Measurements from ENCODE around the gene ASCC3.
"Not testable (repeated sequence)": the region's sequence is repeated elsewhere in the genome, so short reads cannot be mapped to it uniquely, and the experiment has no call there.

The ASCC3 gene

DNA sequence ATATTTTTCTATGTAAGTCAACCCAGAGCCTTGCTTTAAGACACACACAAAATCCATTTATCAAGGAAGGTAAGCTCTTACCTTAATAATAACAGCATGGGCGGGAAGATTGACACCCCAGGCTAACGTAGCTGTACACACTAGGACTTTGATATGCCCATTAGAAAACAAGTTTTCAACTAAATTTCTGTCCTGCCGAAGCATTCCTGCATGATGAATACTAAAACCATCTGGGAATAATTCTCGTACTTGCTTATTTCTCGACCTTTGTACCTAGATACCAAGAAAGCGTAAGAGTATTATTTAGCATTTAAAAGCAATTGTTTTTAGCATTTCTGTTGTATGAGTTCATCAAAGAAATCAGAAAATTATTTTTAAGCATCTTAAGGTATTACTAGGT, 218.9 kb downstream of the ASCC3 start:
- DNase-seq (ENCODE audit: low spot score) = no peak

DNA sequence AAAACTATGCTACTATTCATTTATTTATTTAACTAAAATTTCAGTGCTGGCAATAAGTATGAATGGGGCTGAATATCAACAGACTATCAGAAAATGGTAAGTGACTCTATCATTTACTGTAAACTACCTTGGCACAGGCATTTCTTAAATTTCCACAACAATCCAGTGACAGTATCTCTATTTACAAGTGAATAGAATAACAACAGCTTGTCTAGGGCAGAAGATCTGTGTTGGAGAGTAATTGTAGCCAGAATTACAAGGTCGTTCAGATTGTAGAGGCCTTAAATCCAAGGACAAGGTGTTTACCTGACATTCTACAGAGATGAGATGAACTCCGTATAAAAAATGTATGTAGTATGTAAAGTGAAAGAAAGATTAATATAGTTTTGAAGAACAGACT, 222.6 kb downstream of the ASCC3 start:
- no peak for DNase-seq (ENCODE audit: low spot score)

DNA sequence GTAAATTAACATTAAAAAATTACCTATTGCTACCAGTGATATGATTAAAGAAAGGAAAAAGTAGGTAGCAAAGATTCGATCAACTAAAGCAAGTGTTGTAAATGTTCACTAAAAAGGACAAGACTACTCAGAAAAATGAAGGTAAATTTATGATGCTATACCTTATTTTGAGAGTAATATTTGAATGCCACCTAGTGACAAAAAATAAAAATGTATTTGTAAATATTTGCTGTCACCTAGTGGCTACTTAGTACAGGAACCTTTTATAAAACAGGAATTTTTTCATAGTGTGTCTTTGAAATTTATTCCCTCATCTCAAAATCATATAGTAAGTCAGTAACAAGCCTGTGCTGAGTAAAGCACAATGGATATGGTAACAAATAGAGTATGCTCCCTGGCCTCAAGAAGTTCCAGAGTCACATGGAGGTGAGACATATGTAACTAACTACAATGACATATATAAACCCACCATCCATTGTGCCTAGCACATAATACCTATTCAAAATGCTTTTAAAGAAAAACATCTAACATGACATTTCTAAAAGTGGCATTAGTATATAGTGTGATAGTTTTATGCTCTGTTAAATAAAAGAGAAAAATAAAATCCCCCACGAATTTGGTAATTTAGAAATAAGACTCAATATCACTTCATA, 223.3 kb downstream of the ASCC3 start:
- peak; percentile 2 for DNase-seq (ENCODE audit: low spot score)

DNA sequence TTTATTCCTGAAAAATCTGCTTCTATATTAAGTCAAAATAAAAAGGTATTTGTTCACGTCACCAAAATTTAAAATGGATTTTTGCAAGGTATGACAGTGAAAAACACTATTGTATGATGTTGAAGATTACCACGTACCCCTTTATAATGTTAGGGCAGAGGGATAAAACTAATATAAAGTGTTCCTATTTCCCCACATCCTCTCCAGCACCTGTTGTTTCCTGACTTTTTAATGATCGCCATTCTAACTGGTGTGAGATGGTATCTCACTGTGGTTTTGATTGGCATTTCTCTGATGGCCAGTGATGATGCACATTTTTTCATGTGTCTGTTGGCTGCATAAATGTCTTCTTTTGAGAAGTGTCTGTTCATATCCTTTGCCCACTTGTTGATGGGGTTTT, 240.0 kb downstream of the ASCC3 start:
- DNase-seq (ENCODE audit: low spot score) = not testable (repeated sequence)

DNA sequence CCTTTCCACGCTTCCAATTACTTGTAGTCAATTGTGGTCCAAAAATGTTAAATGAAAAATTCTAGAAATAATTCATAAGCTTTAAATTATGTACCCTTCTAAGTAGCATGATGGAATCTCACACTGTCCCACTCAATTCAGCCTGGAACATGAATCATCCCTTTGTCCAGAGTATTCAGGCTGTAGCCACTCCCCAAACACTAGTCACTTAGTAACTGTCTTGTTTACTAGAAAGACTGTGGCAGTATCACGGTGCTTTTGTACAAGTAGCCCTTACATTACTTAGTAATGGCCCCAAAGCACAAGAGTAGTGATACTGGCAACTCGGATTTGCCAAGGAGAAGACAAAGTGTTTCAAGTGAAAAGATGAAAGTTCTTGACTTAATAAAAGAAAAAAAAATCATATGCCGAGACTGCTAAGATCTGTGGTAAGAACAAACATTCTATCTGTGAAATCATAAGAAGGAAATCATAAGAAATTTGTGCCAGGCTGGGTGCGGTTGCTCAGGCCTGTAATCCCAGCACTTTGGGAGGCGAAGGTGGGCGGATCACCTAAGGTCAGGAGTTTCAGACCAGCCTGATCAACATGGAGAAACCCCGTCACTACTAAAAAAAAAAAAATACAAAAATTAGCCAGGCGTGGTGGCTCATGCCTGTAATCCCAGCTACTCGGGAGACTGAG, 247.9 kb downstream of the ASCC3 start:
- DNase-seq (ENCODE audit: low spot score) = peak; percentile 41

DNA sequence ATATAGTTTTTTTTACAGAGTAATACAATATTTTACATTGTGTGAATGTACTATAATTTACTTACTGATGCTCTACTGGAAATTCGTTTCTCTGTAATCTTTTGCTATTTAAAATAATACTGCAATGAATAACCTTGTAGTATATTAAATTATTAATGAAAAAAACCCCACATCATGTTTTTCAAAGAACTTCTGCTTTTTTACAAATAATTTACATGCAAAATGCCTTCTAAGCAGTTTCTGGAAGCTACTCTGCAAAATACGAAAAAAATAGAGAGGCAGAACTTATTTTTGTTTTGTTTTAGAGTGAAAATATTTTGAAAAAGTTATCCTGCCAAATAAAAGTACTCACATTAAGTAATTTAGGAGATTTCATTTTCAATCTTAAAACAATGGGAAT, 250.6 kb downstream of the ASCC3 start:
- no peak for DNase-seq (ENCODE audit: low spot score)

DNA sequence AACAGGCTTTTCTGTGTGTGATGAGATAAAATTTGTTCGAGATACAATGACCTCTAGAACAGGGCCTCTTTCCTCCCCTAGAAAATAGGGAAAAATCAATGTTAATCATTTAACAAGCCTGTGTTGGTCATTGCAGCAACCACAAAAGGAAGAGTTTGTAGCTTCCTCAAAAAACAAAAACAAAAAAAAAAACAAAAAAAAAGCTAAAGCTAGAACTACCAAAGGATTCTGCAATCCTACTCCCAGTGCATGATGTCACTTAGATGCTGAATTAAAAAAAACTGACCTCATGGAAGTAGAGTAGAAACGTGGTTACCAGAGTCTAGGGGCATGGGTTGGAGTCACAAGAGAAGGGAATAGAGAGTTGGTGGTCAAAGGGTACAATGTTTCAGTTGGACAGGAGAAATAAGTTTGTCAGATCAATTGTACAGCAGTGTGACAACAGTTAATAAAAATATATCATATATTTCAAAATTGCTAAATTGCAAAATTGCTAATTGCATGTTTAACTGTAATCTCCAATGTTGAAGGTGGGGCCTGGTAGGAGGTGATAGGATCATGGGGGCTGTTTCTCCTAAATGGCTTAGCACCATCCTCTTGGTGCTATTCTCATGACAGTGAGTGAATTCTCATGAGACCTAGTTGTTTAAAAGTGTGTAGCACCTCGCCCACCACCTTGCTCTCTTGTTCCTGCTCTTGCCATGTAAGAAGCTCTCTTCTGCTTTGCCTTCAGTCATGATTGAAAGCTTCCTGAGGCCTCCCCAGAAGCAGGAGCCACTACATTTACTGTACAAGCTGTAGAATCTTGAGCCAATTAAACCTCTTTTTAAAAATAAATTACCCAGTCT, 253.0 kb downstream of the ASCC3 start:
- DNase-seq (ENCODE audit: low spot score) = no peak

DNA sequence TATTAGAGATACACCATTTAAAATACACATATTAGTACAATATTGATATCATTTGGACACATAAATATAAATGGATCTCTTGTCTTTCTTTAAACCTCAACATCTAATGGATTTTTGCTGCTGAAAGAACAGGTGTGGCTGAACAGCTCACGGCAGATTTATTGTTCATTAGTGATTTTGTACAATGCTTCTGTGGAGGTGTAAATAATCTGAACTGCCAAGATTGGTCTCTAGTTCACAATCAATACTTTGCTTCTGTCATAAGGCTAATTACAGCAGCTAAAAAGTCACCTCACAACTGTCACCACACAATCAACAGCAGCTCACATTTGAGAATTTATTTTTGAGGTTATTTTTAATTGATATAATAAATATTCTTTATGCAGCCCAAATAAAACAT, 254.4 kb downstream of the ASCC3 start:
- no peak for DNase-seq (ENCODE audit: low spot score)

DNA sequence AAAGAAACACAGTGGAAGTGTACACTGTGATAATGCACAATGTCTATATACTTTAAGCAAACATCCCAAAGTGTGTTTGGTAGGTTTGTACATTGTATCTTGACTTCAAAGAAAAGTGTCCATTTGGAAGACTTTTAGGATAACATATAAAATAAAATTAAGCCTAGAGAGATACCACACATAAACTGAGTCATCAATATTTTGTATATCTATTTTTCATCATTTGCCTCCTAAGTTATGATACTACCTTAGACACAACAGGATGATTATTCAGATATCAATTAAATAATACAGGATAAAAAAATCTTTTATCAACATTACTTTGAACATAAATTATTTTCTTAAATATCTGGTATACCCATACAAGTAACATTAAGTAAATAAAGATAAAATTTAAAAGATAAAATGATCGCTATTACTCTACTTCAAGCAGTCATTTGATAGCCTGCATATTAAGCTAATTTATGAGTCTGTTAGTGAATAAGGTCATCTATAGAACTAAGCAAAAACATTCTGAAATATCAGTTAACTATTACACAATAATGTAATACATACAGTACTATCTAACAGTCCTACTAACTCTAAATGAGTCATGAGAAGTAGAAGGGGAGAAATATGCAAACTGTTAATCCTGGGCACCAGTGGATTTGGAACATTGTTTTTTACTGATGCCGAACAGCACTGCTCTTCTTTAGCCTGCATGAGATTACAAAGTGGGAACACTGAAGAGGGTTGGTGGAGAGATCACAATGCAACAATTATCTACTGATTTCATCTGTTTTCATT, 258.0 kb downstream of the ASCC3 start:
- DNase-seq (ENCODE audit: low spot score) = peak; percentile 22

DNA sequence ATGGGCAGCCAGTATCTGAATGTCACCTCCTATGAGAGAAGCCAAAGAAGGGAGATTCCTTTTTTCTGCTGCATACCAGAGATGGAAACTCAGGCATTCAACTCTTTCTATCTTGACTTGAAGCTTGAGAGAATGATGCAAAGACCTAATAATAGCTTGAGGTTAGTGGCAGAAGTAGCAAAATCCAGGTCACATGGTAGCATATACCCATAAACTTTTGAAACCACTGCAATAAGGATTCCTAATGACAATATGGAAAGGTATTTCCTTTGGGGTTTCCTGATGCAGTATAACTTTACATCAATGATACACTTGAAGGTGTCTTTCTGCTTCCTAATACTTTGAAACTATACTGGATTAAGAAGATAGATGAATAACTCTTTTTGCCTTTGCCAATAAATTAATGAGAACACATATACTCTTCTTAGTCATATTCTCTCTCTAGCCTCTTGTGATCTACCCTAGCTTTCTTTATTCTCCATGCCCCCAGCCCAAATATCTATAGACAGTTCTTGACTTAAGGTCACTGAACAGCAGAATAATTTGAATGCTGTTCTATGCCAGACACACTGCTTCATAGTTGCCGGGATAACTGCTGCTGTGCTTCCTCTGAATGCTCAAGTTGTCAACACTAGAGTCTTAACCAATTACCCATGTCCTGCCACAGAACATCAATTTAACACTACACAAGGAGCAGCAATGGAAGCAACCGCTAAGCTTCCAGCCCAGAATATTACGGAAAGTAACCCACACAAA, 260.9 kb downstream of the ASCC3 start:
- DNase-seq (ENCODE audit: low spot score) = peak; percentile 11

DNA sequence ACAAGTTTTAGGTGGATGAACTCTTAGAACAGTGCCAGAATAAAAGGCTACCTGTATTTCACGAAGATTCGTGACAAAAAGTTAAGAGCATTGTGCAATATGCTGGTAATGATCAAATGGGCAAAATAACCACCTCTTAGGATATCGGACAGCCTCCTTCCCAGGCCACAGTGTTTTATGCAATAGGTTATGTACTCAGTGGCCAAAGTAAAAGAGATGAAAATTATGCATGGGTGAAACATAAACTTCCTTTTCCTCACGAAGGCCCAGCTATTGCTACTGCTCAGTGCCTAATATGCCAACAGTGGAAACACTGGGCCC, 262.8 kb downstream of the ASCC3 start:
- DNase-seq (ENCODE audit: low spot score) = no peak

DNA sequence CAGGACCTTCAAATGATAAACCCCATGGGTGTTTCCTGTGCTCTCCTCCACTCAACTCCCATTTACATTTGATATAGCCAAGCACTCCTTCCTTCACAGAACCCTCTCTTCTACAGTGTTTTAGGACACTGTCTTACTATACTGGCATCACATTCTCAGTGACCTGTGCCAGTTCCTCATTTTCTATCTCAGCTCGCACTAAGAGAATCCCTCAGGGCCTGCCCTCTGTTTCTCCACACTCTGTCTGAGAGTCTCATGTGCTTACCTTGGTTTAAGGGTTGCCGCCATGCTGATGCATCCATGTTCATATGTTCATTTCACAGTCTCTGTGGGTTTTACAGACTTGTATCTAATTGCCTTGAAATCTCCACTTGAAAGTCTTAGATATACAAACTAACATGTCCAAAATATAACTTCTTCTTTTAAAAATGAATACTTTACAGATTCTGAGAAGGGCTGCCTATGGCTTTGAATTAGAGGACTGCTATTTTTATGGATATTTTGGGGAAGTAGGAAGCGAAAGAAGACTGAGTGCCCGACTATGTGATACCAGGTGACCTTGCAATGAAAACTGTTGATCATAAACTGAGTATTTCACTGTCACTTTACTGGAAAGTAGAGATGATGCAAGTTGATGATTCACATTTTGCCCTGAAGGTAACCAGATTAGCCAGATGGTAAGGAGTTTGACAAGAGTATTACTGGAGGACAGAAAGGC, 263.3 kb downstream of the ASCC3 start:
- no peak for DNase-seq (ENCODE audit: low spot score)

DNA sequence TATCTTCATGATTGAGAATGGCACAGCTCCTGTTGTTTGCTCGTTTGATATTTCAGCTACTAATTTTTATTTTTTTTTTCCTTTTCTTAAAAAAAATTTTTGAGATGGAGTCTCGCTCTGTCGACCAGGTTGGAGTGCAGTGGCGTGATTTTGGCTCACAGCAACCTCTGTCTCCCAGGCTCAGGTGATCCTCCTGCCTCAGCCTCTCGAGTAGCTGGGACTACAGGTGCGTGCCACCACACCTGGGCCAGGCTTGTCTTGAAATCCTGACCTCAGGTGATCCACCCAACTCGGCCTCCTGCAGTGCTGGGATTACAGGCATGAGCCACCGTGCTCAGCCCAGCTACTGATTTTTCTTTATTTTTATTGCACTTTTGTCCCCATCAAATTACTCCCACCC, 266.2 kb downstream of the ASCC3 start:
- no peak for DNase-seq (ENCODE audit: low spot score)

DNA sequence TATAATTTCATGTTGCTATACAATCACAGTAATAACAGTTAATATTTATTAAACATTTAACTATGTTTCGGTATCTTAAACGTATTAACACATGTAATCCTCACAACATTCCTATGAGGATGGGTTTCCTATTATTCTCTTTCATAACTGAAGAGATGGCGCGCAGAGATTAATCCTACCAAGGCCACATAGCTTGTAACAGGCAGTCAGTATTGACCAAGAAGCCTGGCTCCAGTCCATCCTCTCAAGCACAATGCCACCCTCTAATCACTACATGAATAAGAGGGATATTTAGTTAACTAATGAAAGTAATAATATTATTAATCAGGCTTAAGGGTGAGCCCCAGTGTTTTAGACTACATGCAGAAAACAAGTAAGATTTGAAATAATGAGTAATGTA, 266.7 kb downstream of the ASCC3 start:
- no peak for DNase-seq (ENCODE audit: low spot score)

DNA sequence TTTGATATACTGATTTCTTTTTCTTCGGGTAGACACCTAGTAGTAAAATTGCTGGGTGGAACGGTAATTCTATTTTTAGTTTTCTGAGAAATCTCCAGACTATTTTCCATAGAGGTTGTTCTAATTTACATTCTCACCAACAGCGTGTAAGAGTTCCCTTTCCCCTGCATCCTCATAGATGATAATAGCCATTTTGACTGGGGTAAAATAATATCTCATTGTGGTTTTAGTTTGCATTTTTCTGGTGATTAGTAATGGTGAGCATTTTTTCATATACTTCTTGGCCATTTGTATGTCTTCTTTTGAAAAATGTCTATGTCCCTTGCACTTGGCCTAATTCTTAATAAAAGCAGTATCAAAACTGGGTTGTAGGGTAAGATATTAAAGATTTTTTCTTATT, 267.5 kb downstream of the ASCC3 start:
- DNase-seq (ENCODE audit: low spot score) = no peak

DNA sequence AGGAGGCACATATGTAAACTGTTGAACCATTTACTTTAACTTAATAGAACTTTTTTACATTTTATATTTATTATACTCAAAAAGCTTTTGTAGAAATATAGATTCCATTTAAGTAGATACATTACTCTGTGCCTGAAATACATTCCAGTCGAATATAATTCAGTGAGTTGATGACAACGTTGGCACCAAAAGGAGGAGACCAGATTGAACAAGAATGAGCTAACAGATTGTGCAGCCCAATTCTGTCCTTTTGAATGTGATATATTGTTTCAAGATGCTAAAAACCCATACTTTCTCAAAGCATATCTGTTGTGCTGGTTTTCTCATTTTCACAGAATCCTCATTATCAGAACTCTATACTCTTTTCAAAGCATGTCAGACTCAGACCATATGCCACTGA, 269.0 kb downstream of the ASCC3 start:
- peak; percentile 16 for DNase-seq (ENCODE audit: low spot score)

DNA sequence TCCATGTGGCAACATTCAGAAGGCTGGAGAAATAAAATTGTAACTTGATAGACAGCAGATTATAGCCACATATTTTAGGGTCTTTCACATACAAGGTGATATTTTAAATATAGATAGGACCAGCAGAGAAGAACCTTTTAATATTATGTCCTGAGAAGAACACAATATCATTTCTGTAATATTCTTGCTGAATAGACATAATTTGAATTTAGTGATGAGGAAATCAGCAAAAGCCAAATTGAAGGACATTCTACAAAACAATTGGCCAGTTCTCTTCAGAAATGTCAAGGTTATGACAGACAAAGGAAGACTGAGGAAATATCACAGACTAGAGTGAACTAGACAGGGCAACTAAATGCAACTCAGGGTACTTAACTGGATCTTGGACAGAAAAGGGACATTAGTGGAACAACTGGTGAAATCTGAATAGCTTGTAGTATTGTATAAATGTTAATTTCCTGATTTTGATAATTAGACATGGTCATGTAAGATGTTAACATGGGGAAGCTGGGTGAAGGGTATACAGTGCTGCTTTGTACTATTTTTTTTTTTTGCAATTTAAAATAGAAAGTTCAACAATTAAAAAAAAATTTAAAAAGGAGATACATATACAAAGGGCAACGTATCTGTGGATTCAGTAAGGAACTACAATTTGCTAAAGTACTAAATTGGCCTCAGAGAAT, 281.9 kb downstream of the ASCC3 start:
- DNase-seq (ENCODE audit: low spot score) = no peak

DNA sequence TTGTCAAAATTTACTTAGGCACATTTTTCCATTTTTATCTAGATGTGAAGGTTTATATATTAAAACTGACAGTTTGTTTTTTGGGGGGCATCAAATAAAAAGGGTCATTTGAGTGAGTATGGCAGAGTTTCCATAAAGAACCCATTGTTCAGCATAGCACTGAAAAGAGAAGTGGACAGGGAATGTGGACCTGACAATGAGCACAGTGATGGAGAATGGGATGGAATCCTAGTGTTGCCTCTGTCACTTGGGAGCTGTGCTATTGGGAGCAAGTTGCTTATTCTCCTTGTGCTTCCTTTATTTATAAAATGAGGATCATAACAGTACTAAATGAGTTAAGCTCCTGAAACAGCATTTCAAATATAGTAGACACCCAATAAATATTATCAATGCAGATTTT, 285.7 kb downstream of the ASCC3 start:
- DNase-seq (ENCODE audit: low spot score) = no peak

DNA sequence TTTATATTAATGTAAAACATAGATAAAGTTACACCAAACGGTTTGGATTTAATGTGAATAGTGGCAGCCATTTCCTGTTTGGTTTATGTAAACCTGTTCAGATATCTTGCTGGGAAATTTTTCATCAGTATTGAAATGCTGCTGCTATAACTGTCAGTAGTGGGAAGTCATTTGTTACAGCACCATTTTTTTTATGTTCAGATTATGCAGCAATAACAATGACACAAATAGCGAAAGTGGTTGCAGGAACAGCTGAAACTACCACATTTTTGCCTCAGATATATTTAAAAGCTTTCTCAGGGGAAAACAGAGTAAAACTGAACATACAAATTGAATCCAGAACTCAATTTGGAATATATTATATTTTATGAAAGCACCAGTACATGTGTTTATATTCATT, 287.6 kb downstream of the ASCC3 start:
- DNase-seq (ENCODE audit: low spot score) = no peak

DNA sequence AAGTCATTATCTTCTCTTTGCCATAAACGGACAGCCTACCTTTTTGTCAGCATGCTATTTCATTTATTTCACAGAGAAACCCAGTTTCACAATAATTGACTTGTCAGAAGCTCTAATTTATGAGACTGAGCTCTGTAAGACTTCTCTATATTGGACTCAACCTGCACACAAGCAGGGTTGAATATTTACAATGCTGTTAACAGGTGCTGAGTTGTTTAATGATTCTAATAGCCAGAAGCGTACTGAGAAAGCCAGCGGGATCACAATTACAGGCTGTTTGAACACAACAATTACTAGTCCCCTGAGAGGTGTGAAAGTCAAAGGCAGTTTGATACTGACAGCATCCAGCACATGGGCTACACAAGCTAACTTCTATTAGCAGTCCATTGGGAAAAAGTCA, 288.2 kb downstream of the ASCC3 start:
- no peak for DNase-seq (ENCODE audit: low spot score)

DNA sequence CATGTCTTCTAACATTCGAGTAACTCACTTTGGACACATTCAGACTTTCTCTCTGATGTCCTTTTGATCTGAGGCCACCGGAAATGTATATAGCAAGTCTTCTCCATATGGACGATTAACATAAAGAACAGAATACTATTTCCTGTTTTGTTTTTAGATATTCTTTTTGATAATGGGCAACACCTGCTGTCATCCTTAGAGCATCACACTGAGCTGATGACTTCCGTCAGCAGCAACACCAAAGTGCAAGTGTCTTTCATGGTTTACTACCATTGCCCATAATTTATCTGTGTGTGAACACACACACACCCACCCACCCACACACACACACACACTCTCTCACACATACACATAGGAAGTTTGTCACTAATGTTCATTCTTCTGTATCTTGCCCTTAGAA, 303.7 kb downstream of the ASCC3 start:
- no peak for DNase-seq (ENCODE audit: low spot score)
